NCI-H128 (cell line): ENCODE data around the gene ARMH2.
"Not testable (repeated sequence)": the region's sequence is repeated elsewhere in the genome, so short reads cannot be mapped to it uniquely, and the experiment has no call there.

Source experiments
- DNase-seq: peaks from one replicate; lab custom pipeline; 2025; ENCODE audit not compliant: unreplicated experiment; lab: John Stamatoyannopoulos, UW

Gene ARMH2

GRCh38 chr6:24765968-24766367, 32.7 kb downstream of the ARMH2 start:
- DNase-seq: not testable (repeated sequence)

- DNase-seq: not testable (repeated sequence)
Observed at GRCh38 chr6:24764833-24765828, 33.6 kb downstream of the ARMH2 start.

- DNase-seq: no peak
Observed at GRCh38 chr6:24763578-24763977, 35.1 kb downstream of the ARMH2 start.

- DNase-seq: no peak
Observed at GRCh38 chr6:24761851-24762250, 36.9 kb downstream of the ARMH2 start.

GRCh38 chr6:24761193-24761835, 37.4 kb downstream of the ARMH2 start:
- no peak for DNase-seq

- no peak for DNase-seq
Observed at GRCh38 chr6:24760210-24760609, 38.5 kb downstream of the ARMH2 start.

- no peak for DNase-seq
Observed at GRCh38 chr6:24759718-24760117, 39.0 kb downstream of the ARMH2 start.

- no peak for DNase-seq
Observed at GRCh38 chr6:24757611-24758010, 41.1 kb downstream of the ARMH2 start.

GRCh38 chr6:24755279-24755678, 43.4 kb downstream of the ARMH2 start:
- no peak for DNase-seq

GRCh38 chr6:24754378-24754777, 44.3 kb downstream of the ARMH2 start:
- DNase-seq: not testable (repeated sequence)

- DNase-seq: no peak
Observed at GRCh38 chr6:24753545-24753944, 45.2 kb downstream of the ARMH2 start.

GRCh38 chr6:24752917-24753492, 45.7 kb downstream of the ARMH2 start:
- no peak for DNase-seq

- no peak for DNase-seq
Observed at GRCh38 chr6:24752503-24752902, 46.2 kb downstream of the ARMH2 start.

- not testable (repeated sequence) for DNase-seq
Observed at GRCh38 chr6:24750878-24751277, 47.8 kb downstream of the ARMH2 start.

GRCh38 chr6:24749297-24749696, 49.4 kb downstream of the ARMH2 start:
- no peak for DNase-seq
